HL-60 (cell line): ENCODE results near the gene BCCIP.

ENCODE experiments used
- DNase-seq, 2 experiments: peaks; one replicate each; pipeline ENCODE4 v3.0.0-alpha.2; 2010 to 2020; ENCODE audit warnings: low read depth in 1 of 2, low spot score in 1 of 2
- H3K27ac ChIP-seq: fragments of 250-450 bp; sonication (Bioruptor Pico); replicated peaks from 2 replicates; pipeline ENCODE4 v1.5.1; 2020; ENCODE audit warnings: mild to moderate bottlenecking, moderate library complexity
- H3K27me3 ChIP-seq: fragments of 250-450 bp; sonication (Bioruptor Pico); 2 replicates; pipeline ENCODE4 v1.5.1; 2021; ENCODE audit warnings: mild to moderate bottlenecking, moderate library complexity; ENCODE audit not compliant: insufficient read depth, poor library complexity, severe bottlenecking
- H3K4me3 ChIP-seq: replicated peaks from 2 replicates; pipeline ENCODE4 v1.5.1; 2011; ENCODE audit warnings: mild to moderate bottlenecking, control low read depth, low read length; ENCODE audit not compliant: insufficient read depth
- GABPA ChIP-seq: IDR thresholded peaks from 2 replicates; pipeline ENCODE4 v1.6.1; 2012; ENCODE audit warnings: low read depth
- POLR2AphosphoS5 ChIP-seq: IDR thresholded peaks from 2 replicates; pipeline ENCODE4 v1.6.1; 2012; ENCODE audit warnings: low read depth
- SPI1 ChIP-seq: IDR thresholded peaks from 2 replicates; pipeline ENCODE4 v1.6.1; 2012; ENCODE audit warnings: low read depth, mild to moderate bottlenecking, borderline replicate concordance
- TF ChIP-seq, protein P1 (sequence below): IDR thresholded peaks from one replicate; pipeline ENCODE4 v1.5.1; 2011; ENCODE audit warnings: low read length, control low read depth, inconsistent platforms; ENCODE audit not compliant: insufficient read depth
- TF ChIP-seq, protein P2 (sequence below): IDR thresholded peaks from 2 replicates; pipeline ENCODE4 v1.6.1; 2012; ENCODE audit warnings: low read depth; ENCODE audit not compliant: insufficient replicate concordance

BCCIP gene

DNA sequence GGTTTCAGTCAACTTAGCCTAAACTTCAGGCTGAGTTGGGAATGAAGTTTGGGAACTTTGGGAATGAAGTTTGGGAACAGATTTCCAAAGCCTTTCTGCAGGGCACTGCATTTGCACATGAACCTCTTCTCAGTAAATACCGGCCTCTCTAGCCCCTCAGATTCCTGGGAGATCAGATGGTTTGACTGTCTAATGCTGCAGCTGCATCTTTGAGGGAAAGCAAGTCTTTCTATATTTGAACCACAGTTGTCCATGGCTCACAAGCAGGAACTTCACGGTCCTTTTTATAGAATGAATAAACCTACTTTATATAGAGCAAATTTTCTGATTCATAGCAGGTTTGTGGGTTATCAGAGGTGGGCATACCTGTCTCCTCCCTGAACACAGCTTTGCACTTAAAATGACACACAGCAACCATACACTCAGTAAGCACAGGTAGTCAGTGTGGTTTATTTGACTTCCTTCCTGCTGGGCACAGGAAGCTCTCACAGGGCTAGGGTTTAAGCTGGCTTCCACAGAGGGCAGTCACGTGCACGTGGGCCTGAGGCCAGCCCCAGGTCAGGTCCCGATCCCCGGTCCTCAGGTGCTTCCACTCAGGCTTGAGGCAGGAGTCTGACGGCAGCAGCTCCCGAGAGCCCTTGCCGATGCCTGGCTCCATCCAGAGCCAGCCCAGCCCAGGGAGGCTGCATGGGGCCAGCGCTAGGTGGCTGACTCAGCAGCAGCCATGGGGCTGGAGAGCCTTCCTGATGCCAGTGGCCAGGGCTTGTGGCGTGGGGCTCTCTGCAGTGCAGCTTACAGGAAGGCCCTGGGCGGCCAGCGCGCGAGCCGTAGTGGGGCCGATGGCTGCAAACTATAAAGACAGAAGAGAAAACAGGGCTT lies 35.0 kb upstream of the BCCIP start:
- H3K27ac ChIP-seq: no peak overlapping the region
- H3K4me3 ChIP-seq: no peak overlapping the region
- TF ChIP-seq SPI1: no peak
- H3K27me3 ChIP-seq: no peaks in the 10 kb centered on the region
- no peak for DNase-seq

DNA sequence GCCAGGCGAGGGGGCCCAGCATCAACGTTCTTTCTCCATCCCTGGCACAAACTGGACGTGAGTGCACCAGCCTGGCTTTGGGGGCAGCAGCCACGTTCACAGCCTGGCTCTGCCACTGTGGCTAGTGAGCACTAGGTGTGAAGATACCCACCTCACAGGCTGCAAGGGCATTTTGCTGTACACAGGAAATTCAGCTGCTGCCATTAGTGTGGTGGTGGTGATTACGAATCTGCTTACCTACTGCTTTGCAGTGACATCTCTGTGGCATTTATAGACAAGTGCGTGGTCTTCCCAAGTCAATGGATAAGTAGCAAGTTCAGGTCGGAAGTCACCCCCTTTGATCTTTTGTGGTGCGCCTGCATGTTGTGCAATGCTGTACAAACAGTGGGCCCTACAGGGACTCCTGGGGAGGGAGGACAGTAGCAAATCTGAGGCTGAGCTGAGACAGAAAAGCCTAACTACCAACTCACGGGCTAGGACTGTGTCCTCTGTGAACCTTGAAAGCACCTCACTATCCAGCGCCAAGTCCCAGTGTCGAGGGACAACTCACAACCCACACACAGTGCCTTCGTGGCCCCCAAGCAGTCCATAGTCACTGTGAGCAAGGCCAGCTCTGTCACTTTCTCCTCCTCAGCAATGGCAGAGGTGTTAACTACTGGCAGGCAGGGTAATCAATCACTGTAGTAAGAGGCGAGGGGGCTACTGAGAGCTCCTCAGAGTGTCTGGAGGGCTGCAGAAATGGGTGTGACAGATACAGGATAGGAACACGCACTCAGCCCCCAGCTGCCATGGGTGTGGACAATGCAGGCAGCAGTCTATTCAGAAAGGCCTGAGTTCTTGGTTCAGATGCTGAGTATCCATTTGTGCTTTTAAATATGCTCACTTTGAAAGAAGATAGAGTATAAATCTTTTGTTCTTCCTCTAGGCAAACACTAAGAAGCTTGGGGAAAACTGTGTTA lies 30.7 kb upstream of the BCCIP start:
- TF ChIP-seq GABPA: no peak
- TF ChIP-seq SPI1: no peak
- TF ChIP-seq, protein P1, sequence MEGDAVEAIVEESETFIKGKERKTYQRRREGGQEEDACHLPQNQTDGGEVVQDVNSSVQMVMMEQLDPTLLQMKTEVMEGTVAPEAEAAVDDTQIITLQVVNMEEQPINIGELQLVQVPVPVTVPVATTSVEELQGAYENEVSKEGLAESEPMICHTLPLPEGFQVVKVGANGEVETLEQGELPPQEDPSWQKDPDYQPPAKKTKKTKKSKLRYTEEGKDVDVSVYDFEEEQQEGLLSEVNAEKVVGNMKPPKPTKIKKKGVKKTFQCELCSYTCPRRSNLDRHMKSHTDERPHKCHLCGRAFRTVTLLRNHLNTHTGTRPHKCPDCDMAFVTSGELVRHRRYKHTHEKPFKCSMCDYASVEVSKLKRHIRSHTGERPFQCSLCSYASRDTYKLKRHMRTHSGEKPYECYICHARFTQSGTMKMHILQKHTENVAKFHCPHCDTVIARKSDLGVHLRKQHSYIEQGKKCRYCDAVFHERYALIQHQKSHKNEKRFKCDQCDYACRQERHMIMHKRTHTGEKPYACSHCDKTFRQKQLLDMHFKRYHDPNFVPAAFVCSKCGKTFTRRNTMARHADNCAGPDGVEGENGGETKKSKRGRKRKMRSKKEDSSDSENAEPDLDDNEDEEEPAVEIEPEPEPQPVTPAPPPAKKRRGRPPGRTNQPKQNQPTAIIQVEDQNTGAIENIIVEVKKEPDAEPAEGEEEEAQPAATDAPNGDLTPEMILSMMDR: no peak
- no peak for TF ChIP-seq POLR2AphosphoS5
- TF ChIP-seq, protein P2, sequence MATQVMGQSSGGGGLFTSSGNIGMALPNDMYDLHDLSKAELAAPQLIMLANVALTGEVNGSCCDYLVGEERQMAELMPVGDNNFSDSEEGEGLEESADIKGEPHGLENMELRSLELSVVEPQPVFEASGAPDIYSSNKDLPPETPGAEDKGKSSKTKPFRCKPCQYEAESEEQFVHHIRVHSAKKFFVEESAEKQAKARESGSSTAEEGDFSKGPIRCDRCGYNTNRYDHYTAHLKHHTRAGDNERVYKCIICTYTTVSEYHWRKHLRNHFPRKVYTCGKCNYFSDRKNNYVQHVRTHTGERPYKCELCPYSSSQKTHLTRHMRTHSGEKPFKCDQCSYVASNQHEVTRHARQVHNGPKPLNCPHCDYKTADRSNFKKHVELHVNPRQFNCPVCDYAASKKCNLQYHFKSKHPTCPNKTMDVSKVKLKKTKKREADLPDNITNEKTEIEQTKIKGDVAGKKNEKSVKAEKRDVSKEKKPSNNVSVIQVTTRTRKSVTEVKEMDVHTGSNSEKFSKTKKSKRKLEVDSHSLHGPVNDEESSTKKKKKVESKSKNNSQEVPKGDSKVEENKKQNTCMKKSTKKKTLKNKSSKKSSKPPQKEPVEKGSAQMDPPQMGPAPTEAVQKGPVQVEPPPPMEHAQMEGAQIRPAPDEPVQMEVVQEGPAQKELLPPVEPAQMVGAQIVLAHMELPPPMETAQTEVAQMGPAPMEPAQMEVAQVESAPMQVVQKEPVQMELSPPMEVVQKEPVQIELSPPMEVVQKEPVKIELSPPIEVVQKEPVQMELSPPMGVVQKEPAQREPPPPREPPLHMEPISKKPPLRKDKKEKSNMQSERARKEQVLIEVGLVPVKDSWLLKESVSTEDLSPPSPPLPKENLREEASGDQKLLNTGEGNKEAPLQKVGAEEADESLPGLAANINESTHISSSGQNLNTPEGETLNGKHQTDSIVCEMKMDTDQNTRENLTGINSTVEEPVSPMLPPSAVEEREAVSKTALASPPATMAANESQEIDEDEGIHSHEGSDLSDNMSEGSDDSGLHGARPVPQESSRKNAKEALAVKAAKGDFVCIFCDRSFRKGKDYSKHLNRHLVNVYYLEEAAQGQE: no peak
- no peak overlapping the region for H3K27ac ChIP-seq
- no peaks in the 10 kb centered on the region for H3K27me3 ChIP-seq
- H3K4me3 ChIP-seq: no peak overlapping the region
- DNase-seq: no peak

DNA sequence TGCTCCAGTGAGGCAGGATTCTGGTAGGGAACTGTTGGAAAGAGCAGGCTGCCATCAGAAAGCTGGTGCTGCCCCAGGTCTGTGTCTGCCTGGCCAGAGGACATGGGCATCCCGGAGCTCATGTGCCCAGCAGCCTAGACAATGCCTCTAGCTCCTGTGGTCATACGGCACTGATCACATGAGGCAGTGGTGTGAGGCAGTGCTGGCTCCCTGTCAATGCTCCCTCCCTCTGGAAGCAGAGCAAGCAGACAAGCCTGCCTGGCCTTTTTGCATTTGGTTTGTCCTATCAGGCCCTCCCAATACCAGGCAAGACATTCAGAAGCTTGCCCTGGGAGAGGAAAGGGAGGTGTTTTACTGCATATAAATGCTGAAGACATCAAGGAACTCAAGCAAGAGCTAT lies 28.2 kb upstream of the BCCIP start:
- DNase-seq: no peak
- Histone ChIP-seq H3K27me3 (no peaks in the 10 kb centered on the region), H3K27ac (no peak overlapping the region), H3K4me3 (no peak overlapping the region)
- TF ChIP-seq, protein P1: no peak
- TF ChIP-seq POLR2AphosphoS5: no peak
- no peak for TF ChIP-seq GABPA
- TF ChIP-seq SPI1: no peak
- TF ChIP-seq, protein P2: no peak

DNA sequence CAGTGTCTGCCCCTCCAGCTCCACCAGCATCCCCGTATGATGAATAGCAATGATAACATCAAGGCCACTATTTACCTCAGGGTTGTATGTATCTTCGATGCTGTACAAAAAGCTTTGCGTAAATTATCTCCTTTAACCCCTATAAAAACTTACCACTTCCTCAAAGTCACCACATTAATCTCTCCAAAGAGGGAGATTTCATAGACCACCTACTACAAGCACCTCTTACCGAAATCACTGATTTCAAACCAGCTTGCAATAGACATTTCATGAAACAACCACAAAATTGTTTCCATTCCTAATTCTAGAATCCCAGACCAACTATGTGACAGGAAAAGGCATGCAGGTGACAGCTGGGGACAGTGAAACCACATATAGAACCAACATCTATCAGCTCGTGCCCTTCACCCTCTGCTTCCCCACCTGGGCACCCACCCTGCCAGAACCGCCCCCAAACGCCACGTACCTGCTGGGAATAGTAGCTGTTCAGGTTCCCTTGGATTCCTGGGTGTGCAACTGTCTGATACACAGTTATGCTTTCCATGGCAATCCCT lies 27.6 kb upstream of the BCCIP start:
- Histone ChIP-seq H3K27me3 (no peaks in the 10 kb centered on the region), H3K27ac (no peak overlapping the region), H3K4me3 (no peak overlapping the region)
- TF ChIP-seq SPI1: 0 out of 2 replicates have a peak, but pooled peaks have one; percentile 3
- TF ChIP-seq, protein P1: no peak
- DNase-seq: no peak
